BLaER1 treated with 17β-estradiol and CSF1 and Interleukin-3, amounts not matched to agents 10 nM and 100 nM (cell line): ENCODE data around the gene SPATA12.
A peak's percentile ranks its signal among the peaks of the same experiment; 100 is the strongest.

ENCODE experiments used
- H3K27ac ChIP-seq, 11 experiments: shearing (Covaris generic); formaldehyde crosslinking; 2 replicates each; pipeline ENCODE4 v1.8.1; 2022
- H3K27me3 ChIP-seq, 11 experiments: shearing (Covaris generic); formaldehyde crosslinking; 2 replicates each; pipeline ENCODE4 v1.8.1; 2022
- H3K36me3 ChIP-seq, 11 experiments: shearing (Covaris generic); formaldehyde crosslinking; 2 replicates each; pipeline ENCODE4 v1.8.1; 2022
- H3K4me1 ChIP-seq, 10 experiments: shearing (Covaris generic); formaldehyde crosslinking; 2 replicates each; pipeline ENCODE4 v1.8.1; 2022
- H3K4me2 ChIP-seq, 11 experiments: shearing (Covaris generic); formaldehyde crosslinking; 2 replicates each; pipeline ENCODE4 v1.8.1; 2022
- H3K4me3 ChIP-seq, 10 experiments: shearing (Covaris generic); formaldehyde crosslinking; 2 replicates each; pipeline ENCODE4 v1.8.1; 2022
- H3K9ac ChIP-seq, 11 experiments: shearing (Covaris generic); formaldehyde crosslinking; 2 replicates each; pipeline ENCODE4 v1.8.1; 2022
- H3K9me3 ChIP-seq, 11 experiments: shearing (Covaris generic); formaldehyde crosslinking; replicated peaks in 1 of 11; 2 replicates each; pipeline ENCODE4 v1.8.1; 2022
- H4K20me1 ChIP-seq, 11 experiments: shearing (Covaris generic); formaldehyde crosslinking; 2 replicates each; pipeline ENCODE4 v1.8.1; 2022
- Cebpa-rat ChIP-seq, 11 experiments: shearing (Covaris generic); IDR thresholded peaks; 2 replicates each; pipeline ENCODE4 v1.8.1; 2022

SPATA12 gene

DNA sequence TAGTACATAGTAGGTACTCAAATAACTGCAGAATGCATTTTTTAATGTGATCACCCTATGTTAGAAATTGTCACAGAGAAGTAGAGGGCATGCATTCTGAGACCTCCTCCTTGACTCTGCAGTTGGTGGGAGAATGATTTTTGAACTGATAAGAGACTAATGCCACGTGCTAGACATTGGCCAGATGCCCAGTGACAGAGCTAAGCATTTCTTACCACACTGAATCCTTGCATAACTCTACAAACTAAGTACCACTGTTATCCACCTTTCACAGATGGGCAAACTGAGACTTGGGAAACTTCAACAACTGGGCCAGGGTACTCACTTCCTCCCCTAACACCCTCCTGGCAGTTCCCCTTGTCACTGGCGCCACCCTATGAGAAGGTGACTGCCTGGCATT lies 33.5 kb upstream of the SPATA12 start:
- Histone ChIP-seq H3K9ac (no peak overlapping the region), H3K4me1 (peaks cover 15 to 22% (median 17%) of the 10 kb centered on the region in 10 experiments), H4K20me1 (no peaks in the 10 kb centered on the region), H3K9me3 (peaks cover 0 to 5% (median 0%) of the 10 kb centered on the region in 11 experiments; a peak in 4 of 22 replicates), H3K4me2 (no peak overlapping the region), H3K4me3 (no peak overlapping the region), H3K27ac (no peak overlapping the region), H3K36me3 (no peaks in the 10 kb centered on the region), H3K27me3 (no peaks in the 10 kb centered on the region)
- TF ChIP-seq Cebpa-rat (IDR thresholded peaks at IDR 0.05) = no peak

DNA sequence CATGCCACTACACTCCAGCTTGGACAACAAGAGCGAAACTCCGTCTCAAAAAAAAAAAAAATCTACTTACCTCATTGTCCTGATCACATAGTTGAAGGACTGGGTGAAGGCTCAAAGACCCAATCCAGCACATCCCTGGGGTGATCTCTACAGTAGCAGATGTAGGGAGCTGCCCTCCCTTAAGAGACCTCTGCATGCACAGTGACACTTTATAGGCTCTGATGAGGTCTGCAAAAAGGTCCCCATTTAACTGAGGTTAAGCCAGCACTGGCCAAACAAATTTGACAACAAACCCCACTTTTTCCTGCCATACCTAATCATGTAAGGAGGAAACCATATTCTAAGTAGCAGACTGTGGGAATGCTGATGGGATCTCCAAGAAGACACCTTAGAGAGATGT lies 31.1 kb upstream of the SPATA12 start:
- peaks cover 0 to 5% (median 0%) of the 10 kb centered on the region in 11 experiments; a peak in 4 of 22 replicates for H3K9me3 ChIP-seq
- H3K4me1 ChIP-seq = peaks cover 15 to 26% (median 20%) of the 10 kb centered on the region in 10 experiments
- no peaks in the 10 kb centered on the region for H3K36me3 ChIP-seq
- TF ChIP-seq Cebpa-rat (IDR thresholded peaks at IDR 0.05) = no peak
- no peaks in the 10 kb centered on the region for H4K20me1 ChIP-seq
- no peak overlapping the region for H3K9ac ChIP-seq
- H3K4me3 ChIP-seq = no peak overlapping the region
- H3K27me3 ChIP-seq = no peaks in the 10 kb centered on the region
- no peak overlapping the region for H3K27ac ChIP-seq
- H3K4me2 ChIP-seq = peak overlapping the region; percentile 24 to 66 (median 44); a peak in 17 of 22 replicates

GRCh38 chr3:57029924-57030323 lies 30.5 kb upstream of the SPATA12 start:
- no peak for TF ChIP-seq Cebpa-rat (IDR thresholded peaks at IDR 0.05)
- no peaks in the 10 kb centered on the region for H3K27me3 ChIP-seq
- H4K20me1 ChIP-seq = no peaks in the 10 kb centered on the region
- H3K27ac ChIP-seq = no peak overlapping the region
- H3K4me2 ChIP-seq = peak overlapping the region; percentile 24 to 66 (median 44); a peak in 21 of 22 replicates
- no peak overlapping the region for H3K9ac ChIP-seq
- peaks cover 0 to 5% (median 0%) of the 10 kb centered on the region in 11 experiments; a peak in 4 of 22 replicates for H3K9me3 ChIP-seq
- no peak overlapping the region for H3K4me3 ChIP-seq
- H3K4me1 ChIP-seq = peaks cover 15 to 26% (median 20%) of the 10 kb centered on the region in 10 experiments
- no peaks in the 10 kb centered on the region for H3K36me3 ChIP-seq

DNA sequence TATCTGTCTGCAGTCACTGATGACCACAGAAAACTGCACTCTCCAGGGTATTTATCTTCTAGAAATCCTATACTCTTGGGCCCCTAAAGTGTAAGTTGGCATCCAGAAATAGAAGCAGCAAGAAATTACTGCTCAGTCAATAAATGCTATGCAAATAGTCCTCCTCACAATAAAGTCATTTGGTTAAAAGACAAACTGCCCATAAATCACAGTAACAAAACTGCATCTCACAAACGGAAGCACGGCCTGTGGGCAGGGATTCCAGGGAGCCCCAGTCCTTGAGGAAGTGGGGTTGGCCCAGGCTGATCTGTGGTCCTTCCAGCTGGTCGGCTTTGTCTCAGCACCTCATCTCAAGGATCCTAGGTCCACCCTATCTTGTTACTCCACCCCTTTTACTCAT lies 29.7 kb upstream of the SPATA12 start:
- H3K9me3 ChIP-seq = peaks cover 0 to 5% (median 0%) of the 10 kb centered on the region in 11 experiments; a peak in 4 of 22 replicates
- H3K9ac ChIP-seq = no peak overlapping the region
- no peak for TF ChIP-seq Cebpa-rat (IDR thresholded peaks at IDR 0.05)
- no peak overlapping the region for H3K4me3 ChIP-seq
- no peak overlapping the region for H3K27ac ChIP-seq
- peak overlapping the region; percentile 24 to 66 (median 44) for H3K4me2 ChIP-seq
- no peaks in the 10 kb centered on the region for H3K27me3 ChIP-seq
- H3K4me1 ChIP-seq = peaks cover 15 to 26% (median 20%) of the 10 kb centered on the region in 10 experiments
- no peaks in the 10 kb centered on the region for H4K20me1 ChIP-seq
- H3K36me3 ChIP-seq = no peaks in the 10 kb centered on the region

DNA sequence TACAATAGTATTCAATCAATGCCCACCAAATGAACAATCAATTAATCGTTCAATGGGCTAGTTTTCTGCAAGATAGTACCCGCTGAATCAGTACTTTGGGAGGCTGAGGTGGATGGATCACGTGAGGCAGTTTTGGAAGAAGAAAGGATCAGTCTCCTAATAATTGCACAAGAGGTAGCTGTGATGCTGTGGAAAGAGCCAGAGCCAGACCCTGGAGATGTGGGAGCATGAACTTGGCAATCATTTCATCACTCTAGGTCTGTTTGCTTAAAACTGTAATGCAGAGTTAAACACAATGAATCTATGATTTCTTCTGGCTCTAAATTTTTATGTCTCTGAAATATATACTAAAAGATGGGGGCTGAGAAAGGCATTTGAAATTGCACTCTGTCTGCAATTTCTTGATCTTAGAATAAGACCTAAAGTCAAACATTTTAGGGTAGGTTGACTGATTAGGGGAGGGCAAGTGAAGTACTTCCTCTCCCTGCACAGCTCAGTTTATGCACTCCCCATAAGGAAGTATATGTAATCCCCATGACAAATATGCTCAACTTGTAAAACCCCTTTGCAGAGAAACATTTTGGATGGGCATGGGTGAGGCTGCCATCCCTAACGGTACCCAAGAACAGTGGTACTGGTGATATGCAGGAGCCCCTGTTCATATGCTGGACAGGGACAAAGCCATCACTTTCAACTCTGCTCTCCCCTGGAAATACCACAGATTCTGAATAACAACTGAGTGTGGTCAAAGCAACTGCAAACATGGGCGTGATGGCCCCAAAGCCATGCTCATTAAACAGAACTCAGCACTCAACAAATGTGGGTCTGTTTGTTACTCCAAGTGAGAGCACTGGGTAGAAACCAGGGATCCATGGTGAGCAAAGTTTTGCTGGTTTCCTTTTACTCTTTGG lies 28.6 kb upstream of the SPATA12 start:
- Histone ChIP-seq H3K4me1 (peaks cover 15 to 26% (median 20%) of the 10 kb centered on the region in 10 experiments), H3K9me3 (peaks cover 0 to 5% (median 0%) of the 10 kb centered on the region in 11 experiments; a peak in 4 of 22 replicates), H3K4me3 (no peak overlapping the region), H4K20me1 (no peaks in the 10 kb centered on the region), H3K27ac (no peak overlapping the region), H3K9ac (no peak overlapping the region), H3K27me3 (no peaks in the 10 kb centered on the region), H3K36me3 (no peaks in the 10 kb centered on the region), H3K4me2 (peak overlapping the region in 2 of 11 experiments; percentile 0 to 36; a peak in 1 of 22 replicates)
- TF ChIP-seq Cebpa-rat (IDR thresholded peaks at IDR 0.05) = no peak

DNA sequence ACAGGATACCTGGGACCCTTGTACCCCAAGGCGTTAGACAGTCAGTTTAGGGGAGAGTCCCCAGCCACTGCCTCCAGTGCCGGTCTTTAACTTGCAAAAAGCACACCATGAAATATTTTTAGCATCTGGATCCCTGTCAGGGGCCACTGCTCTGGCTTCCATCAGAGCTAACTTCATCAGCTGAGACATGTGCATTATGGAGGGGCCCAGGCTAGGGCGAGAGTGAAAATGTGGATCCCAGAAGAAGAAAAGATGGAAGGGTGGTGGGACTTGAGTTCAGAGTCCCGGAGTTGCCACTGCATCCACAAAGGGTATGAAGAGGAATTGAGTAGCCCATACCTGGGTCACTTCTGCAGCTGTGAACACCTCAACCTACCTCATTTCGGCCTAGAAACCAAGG lies 23.5 kb upstream of the SPATA12 start:
- TF ChIP-seq Cebpa-rat (IDR thresholded peaks at IDR 0.05) = no peak
- Histone ChIP-seq H3K4me3 (no peak overlapping the region), H4K20me1 (no peaks in the 10 kb centered on the region)

DNA sequence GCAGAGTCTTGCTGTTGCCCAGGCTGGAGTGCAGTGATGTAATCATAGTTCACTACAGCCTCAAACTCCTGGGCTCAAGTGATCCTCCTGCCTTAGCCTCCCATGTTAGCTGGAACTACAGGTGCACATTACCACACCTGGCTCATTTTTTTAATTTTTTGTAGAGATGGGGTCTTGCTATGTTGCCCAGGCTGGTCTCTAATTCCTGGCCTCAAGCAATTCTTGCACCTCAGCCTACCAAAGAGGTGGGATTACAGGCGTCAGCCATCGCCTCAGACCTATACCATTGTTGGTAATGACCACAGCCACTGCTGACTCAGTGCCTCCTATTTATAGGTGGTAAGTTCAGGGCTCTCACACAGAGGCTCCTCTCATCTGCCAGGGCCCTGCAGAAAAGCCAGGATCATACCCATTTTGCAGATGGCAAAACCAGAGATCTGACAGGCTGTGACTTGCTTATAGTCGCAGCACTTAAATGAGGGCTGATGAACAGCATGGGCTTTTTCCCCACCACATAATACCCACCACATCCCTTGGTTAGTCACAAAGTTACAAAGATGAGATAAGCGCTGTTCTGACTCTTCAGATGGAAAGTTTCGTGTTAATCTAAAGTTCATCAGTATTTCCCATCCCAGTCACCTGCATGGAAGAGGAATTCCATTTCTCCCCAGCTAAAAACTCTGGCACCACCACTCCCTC lies 21.8 kb upstream of the SPATA12 start:
- no peak overlapping the region for H3K4me3 ChIP-seq
- no peaks in the 10 kb centered on the region for H4K20me1 ChIP-seq
- H3K27ac ChIP-seq = no peak overlapping the region
- H3K27me3 ChIP-seq = no peaks in the 10 kb centered on the region
- no peaks in the 10 kb centered on the region for H3K36me3 ChIP-seq
- H3K9ac ChIP-seq = no peak overlapping the region
- H3K9me3 ChIP-seq = no peaks in the 10 kb centered on the region
- TF ChIP-seq Cebpa-rat (IDR thresholded peaks at IDR 0.05) = no peak
- 0 out of 20 replicates have a peak, but pooled peaks cover 0 to 2% (median 0%) of the 10 kb centered on the region in 10 experiments for H3K4me1 ChIP-seq
- no peak overlapping the region for H3K4me2 ChIP-seq

More for the DNA sequence above, 23.5 kb upstream of the SPATA12 start:
- no peaks in the 10 kb centered on the region for H3K27me3 ChIP-seq
- no peaks in the 10 kb centered on the region for H3K9me3 ChIP-seq
- peaks cover 0 to 7% (median 2%) of the 10 kb centered on the region in 10 experiments; a peak in 4 of 20 replicates for H3K4me1 ChIP-seq
- H3K27ac ChIP-seq = no peak overlapping the region
- no peaks in the 10 kb centered on the region for H3K36me3 ChIP-seq
- H3K4me2 ChIP-seq = no peak overlapping the region
- no peak overlapping the region for H3K9ac ChIP-seq

DNA sequence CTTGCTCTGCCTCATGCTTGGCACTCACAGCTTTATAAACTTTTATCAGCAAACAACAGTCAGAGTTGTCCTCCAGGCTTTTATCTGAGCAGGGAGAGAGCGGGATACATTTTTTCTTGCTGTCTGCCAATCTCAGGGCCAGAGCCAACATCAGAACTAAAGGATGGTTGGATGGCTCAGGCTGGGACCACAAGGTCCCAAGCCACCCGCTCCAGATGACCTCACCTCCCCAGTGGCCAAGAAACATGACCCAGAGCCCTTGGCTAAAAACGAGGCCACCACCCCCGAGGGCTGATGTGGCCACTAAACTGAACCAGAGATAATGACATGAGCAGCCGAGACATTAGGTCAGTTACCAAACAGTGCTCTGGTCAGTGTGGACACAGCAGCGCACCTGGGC lies 18.8 kb upstream of the SPATA12 start:
- Histone ChIP-seq H3K27me3 (no peaks in the 10 kb centered on the region), H3K9ac (no peak overlapping the region), H3K4me3 (no peak overlapping the region), H3K9me3 (no peaks in the 10 kb centered on the region), H3K27ac (no peak overlapping the region), H4K20me1 (no peaks in the 10 kb centered on the region), H3K4me2 (no peak overlapping the region), H3K36me3 (no peaks in the 10 kb centered on the region), H3K4me1 (peaks cover 0 to 11% (median 3%) of the 10 kb centered on the region in 10 experiments; a peak in 11 of 20 replicates)
- TF ChIP-seq Cebpa-rat (IDR thresholded peaks at IDR 0.05) = no peak

GRCh38 chr3:57043518-57043917 lies 16.9 kb upstream of the SPATA12 start:
- Histone ChIP-seq H3K9me3 (no peaks in the 10 kb centered on the region), H3K9ac (no peak overlapping the region), H3K4me2 (no peak overlapping the region), H3K36me3 (no peaks in the 10 kb centered on the region), H3K4me1 (peaks cover 15 to 29% (median 21%) of the 10 kb centered on the region in 10 experiments), H3K27me3 (no peaks in the 10 kb centered on the region), H3K27ac (no peak overlapping the region), H3K4me3 (no peak overlapping the region), H4K20me1 (no peaks in the 10 kb centered on the region)
- TF ChIP-seq Cebpa-rat (IDR thresholded peaks at IDR 0.05) = no peak
